Measurements from ENCODE around the gene IZUMO2. TPM values are rescaled to one million over a fixed set of nuclear protein-coding genes. Genes with fewer than 3 reads are reported as not detected.

Gene IZUMO2
- total and polyA plus RNA-seq, 2 donors (not counting 1 experiment from before 2014, with no cell fraction given) = not detected

GRCh38 chr19:50206191-50206590, 43.1 kb upstream of the IZUMO2 start:
- intact Hi-C loops (cut with micrococcal nuclease) = no loop called here
- H3K36me3 ChIP-seq (replicated peaks in 1 of 2; ENCODE audit: control extremely low read depth in 1 of 2, control insufficient read depth in 1 of 2, extremely low read depth in 1 of 2, insufficient read depth in 2 of 2, low read length in 1 of 2) = no peaks in the 10 kb centered on the region
- ChIA-PET CTCF (no interaction called here), POLR2A (no interaction called here)
- no peak overlapping the region for H3K9ac ChIP-seq (ENCODE audit: low read length)
- TF ChIP-seq EZH2 (IDR thresholded peaks at IDR 0.05; ENCODE audit: borderline replicate concordance, insufficient read depth, low read depth, low read length, poor library complexity, severe bottlenecking) (no peak), CTCF (IDR thresholded peaks at IDR 0.05) (no peak)
- H3K4me2 ChIP-seq (replicated peaks; ENCODE audit: low read depth, low read length, poor library complexity, severe bottlenecking) = no peak overlapping the region
- peaks cover 2 to 20% of the 10 kb centered on the region in 2 donors for H3K4me1 ChIP-seq (ENCODE audit: control insufficient read depth in 2 of 2, insufficient read depth in 2 of 2, low read length in 2 of 2)
- no peak overlapping the region for H3K4me3 ChIP-seq (ENCODE audit: control extremely low read depth in 1 of 5, extremely low read depth in 1 of 5, insufficient read depth in 1 of 5, low read depth in 2 of 5, low read length in 4 of 5)
- Mint-ChIP-seq H3K4me1 (peaks cover 2% of the 10 kb centered on the region), H3K4me3 (no peak overlapping the region), H3K9me3 (ENCODE audit: insufficient read depth) (no peaks in the 10 kb centered on the region), H3K27me3 (peaks cover 42% of the 10 kb centered on the region), H3K27ac (no peak overlapping the region)
- H3K79me2 ChIP-seq (ENCODE audit: control insufficient read depth, insufficient read depth, low read length) = no peaks in the 10 kb centered on the region
- DNase-seq = no peak
- no peak overlapping the region for H3K27ac ChIP-seq (ENCODE audit: low read length in 2 of 2)
- no peaks in the 10 kb centered on the region for H4K20me1 ChIP-seq (ENCODE audit: control insufficient read depth, insufficient read depth, low read length, poor library complexity, severe bottlenecking)
- no peak overlapping the region for H2AFZ ChIP-seq (ENCODE audit: insufficient read depth, low read depth, low read length, poor library complexity, severe bottlenecking)
- H3K9me3 ChIP-seq (ENCODE audit: control extremely low read depth in 1 of 3, control insufficient read depth in 2 of 3, insufficient read depth in 1 of 3, low read length in 2 of 3) = peaks cover 0 to 29% (median 0%) of the 10 kb centered on the region in 3 donors
- whole genome bisulfite sequencing (ENCODE audit: insufficient coverage) = 80% methylated on average over 6 of the region's 6 CpGs
- ATAC-seq (ENCODE audit: low read depth) = no peak
- H3K27me3 ChIP-seq (replicated peaks in 1 of 4; ENCODE audit: control extremely low read depth in 1 of 4, control insufficient read depth in 3 of 4, insufficient read depth in 4 of 4, low read length in 3 of 4) = peaks cover 0 to 62% (median 22%) of the 10 kb centered on the region in 4 experiments

DNA sequence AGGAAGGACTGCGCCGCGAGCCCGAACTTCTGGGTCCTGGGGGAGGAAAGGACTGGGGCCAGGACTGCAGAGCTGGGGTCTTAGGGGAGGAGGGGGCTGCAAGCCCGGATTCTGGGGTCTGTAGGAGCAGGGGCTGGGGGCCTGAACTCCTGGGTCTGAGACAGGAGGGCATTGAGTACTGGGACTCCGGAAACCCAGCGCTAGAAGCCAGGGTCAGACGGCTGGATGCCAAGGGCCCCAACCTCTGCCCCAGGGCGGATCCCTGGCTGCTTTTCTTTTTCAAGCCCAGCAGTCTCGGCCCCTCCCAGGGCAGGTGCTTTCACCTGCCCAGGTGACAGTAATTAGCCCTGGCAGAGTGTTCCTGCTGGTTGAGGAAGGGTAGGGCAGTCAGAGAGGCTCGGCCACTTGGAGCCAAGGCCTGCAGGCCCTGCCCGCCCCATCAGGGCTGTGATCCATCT, 42.6 kb upstream of the IZUMO2 start:
- no peak for ATAC-seq (ENCODE audit: low read depth)
- Mint-ChIP-seq H3K9me3 (ENCODE audit: insufficient read depth) (no peaks in the 10 kb centered on the region), H3K27me3 (peaks cover 46% of the 10 kb centered on the region), H3K4me3 (no peak overlapping the region), H3K4me1 (peaks cover 2% of the 10 kb centered on the region), H3K27ac (no peak overlapping the region)
- Histone ChIP-seq H3K4me1 (ENCODE audit: control insufficient read depth in 2 of 2, insufficient read depth in 2 of 2, low read length in 2 of 2) (peaks cover 2 to 20% of the 10 kb centered on the region in 2 donors), H3K27ac (ENCODE audit: low read length in 2 of 2) (no peak overlapping the region), H3K27me3 (replicated peaks in 1 of 4; ENCODE audit: control extremely low read depth in 1 of 4, control insufficient read depth in 3 of 4, insufficient read depth in 4 of 4, low read length in 3 of 4) (peaks cover 0 to 67% (median 22%) of the 10 kb centered on the region in 4 experiments), H2AFZ (ENCODE audit: insufficient read depth, low read depth, low read length, poor library complexity, severe bottlenecking) (no peak overlapping the region), H3K79me2 (ENCODE audit: control insufficient read depth, insufficient read depth, low read length) (no peaks in the 10 kb centered on the region), H3K4me2 (replicated peaks; ENCODE audit: low read depth, low read length, poor library complexity, severe bottlenecking) (peak overlapping the region; percentile 30), H4K20me1 (ENCODE audit: control insufficient read depth, insufficient read depth, low read length, poor library complexity, severe bottlenecking) (no peaks in the 10 kb centered on the region), H3K9me3 (ENCODE audit: control extremely low read depth in 1 of 3, control insufficient read depth in 2 of 3, insufficient read depth in 1 of 3, low read length in 2 of 3) (peaks cover 0 to 31% (median 0%) of the 10 kb centered on the region in 3 donors), H3K4me3 (ENCODE audit: control extremely low read depth in 1 of 5, extremely low read depth in 1 of 5, insufficient read depth in 1 of 5, low read depth in 2 of 5, low read length in 4 of 5) (no peak overlapping the region), H3K9ac (ENCODE audit: low read length) (no peak overlapping the region), H3K36me3 (replicated peaks in 1 of 2; ENCODE audit: control extremely low read depth in 1 of 2, control insufficient read depth in 1 of 2, extremely low read depth in 1 of 2, insufficient read depth in 2 of 2, low read length in 1 of 2) (no peaks in the 10 kb centered on the region)
- no peak for DNase-seq
- ChIA-PET CTCF (no interaction called here), POLR2A (no interaction called here)
- 26% methylated on average over 10 of the region's 12 CpGs for WGBS (ENCODE audit: insufficient coverage)
- intact Hi-C loops (cut with micrococcal nuclease) = no loop called here
- TF ChIP-seq EZH2 (IDR thresholded peaks at IDR 0.05; ENCODE audit: borderline replicate concordance, insufficient read depth, low read depth, low read length, poor library complexity, severe bottlenecking) (no peak), CTCF (IDR thresholded peaks at IDR 0.05) (no peak)
